Left lung (tissue), 10 donors: Measurements from ENCODE around the gene EZH2. TPM values are rescaled to one million over a fixed set of nuclear protein-coding genes. Genes with fewer than 3 reads are reported as not detected.
A peak's percentile ranks its signal among the peaks of the same experiment; 100 is the strongest.

Experiments used
- ATAC-seq: fragments of 200-7000 bp; cut with Tn5 transposase; one replicate; pipeline ENCODE4 v1.9.1; 2020; ENCODE audit warnings: moderate library complexity
- DNase-seq, 4 donors: peaks; one replicate each; pipeline ENCODE4 v3.0.0-alpha.2; 2013 to 2020
- H3K27ac ChIP-seq, 2 donors: fragments of 200-600 bp; sonication (generic) in 1 of 2; one replicate each; pipeline versions ENCODE4 v1.5.0 to v1.8.0; 2020 to 2021
- H3K27me3 ChIP-seq, 2 donors: fragments of 200-600 bp; sonication (generic) in 1 of 2; one replicate each; pipeline versions ENCODE4 v1.5.0 to v1.8.0; 2020 to 2021
- H3K36me3 ChIP-seq, 2 donors: fragments of 200-600 bp; sonication (generic) in 1 of 2; one replicate each; pipeline versions ENCODE4 v1.5.0 to v1.8.0; 2020 to 2021
- H3K4me1 ChIP-seq, 2 donors: fragments of 200-600 bp; one replicate each; pipeline ENCODE4 v1.8.0; 2021
- H3K4me3 ChIP-seq, 2 donors: fragments of 200-600 bp; sonication (generic) in 1 of 2; one replicate each; pipeline versions ENCODE4 v1.5.0 to v1.8.0; 2020 to 2021; ENCODE audit warnings: mild to moderate bottlenecking in 1 of 2
- H3K9me3 ChIP-seq, 2 donors: fragments of 200-600 bp; sonication (generic) in 1 of 2; one replicate each; pipeline versions ENCODE4 v1.5.0 to v1.8.0; 2020 to 2021
- CTCF ChIP-seq, 2 donors: fragments of 200-600 bp; sonication (generic) in 1 of 2; IDR thresholded peaks; one replicate each; pipeline versions ENCODE4 v1.5.0 to v1.8.0; 2021; ENCODE audit warnings: antibody characterized with exemption in 2 of 2
- intact Hi-C, 2 donors: fragments of 100-400 bp; cut with DNase I; formaldehyde crosslinking; loops; one replicate each; pipeline versions ENCODE4 v1.11.2 to v1.14.2; 2022
- polyA plus RNA-seq, 6 donors: library from polyadenylated mRNA; unstranded; fragments of 120-200 nt; gene quantifications; one replicate each; pipeline ENCODE4 v1.2.1, GENCODE V29; 2013; ENCODE audit not compliant: insufficient read length in 6 of 6
- total RNA-seq, 2 donors: library from RNA; stranded (reverse); fragmentation: NEBNext Ultra II Directional; extraction: Animal tissue kit (Norgen Biotek cat#: 25700); gene quantifications; one replicate each; pipeline ENCODE4 v1.2.1, GENCODE V29; 2021
- donor health status: DM: no; HTN: yes; CAD: no.
- donor health status: DM: no; HTN: no; CAD: no.

The EZH2 gene
- total and polyA plus RNA-seq, 8 donors, result 7.2 to 56.3 (median 41.8) TPM

GRCh38 chr7:148847815-148848734 lies 36.0 kb downstream of the EZH2 start:
- TF ChIP-seq CTCF (IDR thresholded peaks at IDR 0.05), result no peak

GRCh38 chr7:148838905-148839304 lies 45.2 kb downstream of the EZH2 start:
- H3K9me3 ChIP-seq, result no peaks in the 10 kb centered on the region
- peak overlapping the region in 1 of 2 donors; percentile 20 for H3K27ac ChIP-seq
- DNase-seq (no peak), ATAC-seq (peak; percentile 48)
- intact Hi-C loops, result no loop called here
- H3K4me1 ChIP-seq, result peaks cover 0 to 9% of the 10 kb centered on the region in 2 donors
- no peak overlapping the region for H3K4me3 ChIP-seq
- no peaks in the 10 kb centered on the region for H3K27me3 ChIP-seq
- TF ChIP-seq CTCF (IDR thresholded peaks at IDR 0.05), result no peak
- H3K36me3 ChIP-seq, result no peaks in the 10 kb centered on the region

More at GRCh38 chr7:148847815-148848734, 36.0 kb downstream of the EZH2 start:
- intact Hi-C loops, result no loop called here
- H3K27me3 ChIP-seq, result no peaks in the 10 kb centered on the region
- no peaks in the 10 kb centered on the region for H3K4me1 ChIP-seq
- ATAC-seq (no peak), DNase-seq (no peak)
- H3K4me3 ChIP-seq, result no peak overlapping the region
- no peak overlapping the region for H3K27ac ChIP-seq
- no peaks in the 10 kb centered on the region for H3K9me3 ChIP-seq
- H3K36me3 ChIP-seq, result no peaks in the 10 kb centered on the region

- TF ChIP-seq CTCF (IDR thresholded peaks at IDR 0.05), result no peak
- intact Hi-C loops, result no loop called here
Observed at GRCh38 chr7:148835854-148836253, 48.2 kb downstream of the EZH2 start.

GRCh38 chr7:148834605-148835004 lies 49.5 kb downstream of the EZH2 start:
- Histone ChIP-seq H3K9me3 (no peaks in the 10 kb centered on the region), H3K4me3 (no peak overlapping the region), H3K27me3 (no peaks in the 10 kb centered on the region), H3K36me3 (no peaks in the 10 kb centered on the region), H3K27ac (no peak overlapping the region), H3K4me1 (peaks cover 0 to 4% of the 10 kb centered on the region in 2 donors)
- ATAC-seq (no peak), DNase-seq (no peak)
- intact Hi-C loops, result no loop called here
- no peak for TF ChIP-seq CTCF (IDR thresholded peaks at IDR 0.05)

More at GRCh38 chr7:148835854-148836253, 48.2 kb downstream of the EZH2 start:
- DNase-seq (no peak), ATAC-seq (no peak)
- Histone ChIP-seq H3K27me3 (no peaks in the 10 kb centered on the region), H3K9me3 (no peaks in the 10 kb centered on the region), H3K27ac (no peak overlapping the region), H3K4me1 (peaks cover 0 to 9% of the 10 kb centered on the region in 2 donors), H3K36me3 (no peaks in the 10 kb centered on the region), H3K4me3 (no peak overlapping the region)

GRCh38 chr7:148831782-148832181 lies 52.3 kb downstream of the EZH2 start:
- TF ChIP-seq CTCF (IDR thresholded peaks at IDR 0.05), result no peak
- H3K36me3 ChIP-seq, result peaks cover 0 to 1% of the 10 kb centered on the region in 2 donors
- no peak for ATAC-seq
- H3K27me3 ChIP-seq, result no peaks in the 10 kb centered on the region
- intact Hi-C loops, result no loop called here
- no peak overlapping the region for H3K4me3 ChIP-seq
- no peaks in the 10 kb centered on the region for H3K4me1 ChIP-seq
- H3K27ac ChIP-seq, result no peak overlapping the region
- no peaks in the 10 kb centered on the region for H3K9me3 ChIP-seq
- no peak for DNase-seq
